ENCODE results near the gene MCTP1. TPM values are rescaled to one million over a fixed set of nuclear protein-coding genes. Genes with fewer than 3 reads are reported as not detected.
"Not testable (repeated sequence)": the region's sequence is repeated elsewhere in the genome, so short reads cannot be mapped to it uniquely, and the experiment has no call there.

MCTP1 gene
- total RNA-seq, 1 donor, result 5.8 TPM

DNA sequence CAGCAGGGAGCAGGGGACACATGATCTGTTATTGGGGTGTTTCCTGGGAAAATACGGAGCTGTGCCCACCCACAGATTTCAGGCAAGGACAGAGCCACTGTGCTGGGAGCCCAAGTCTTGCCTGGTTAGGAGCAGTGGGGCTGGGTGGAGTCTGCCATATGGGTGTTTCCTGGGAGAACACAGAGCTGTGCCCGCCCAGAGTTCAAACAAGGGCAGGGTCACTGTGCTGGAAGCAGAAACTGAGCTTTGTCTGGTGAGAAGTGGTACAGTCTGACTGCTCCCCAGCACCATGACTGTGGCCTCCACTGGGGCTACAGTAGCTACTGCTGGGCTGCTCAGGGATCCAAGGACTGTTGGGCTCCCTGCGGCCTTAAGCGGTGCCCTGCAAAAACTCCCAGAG is 135.5 kb downstream of the MCTP1 start:
- TF ChIP-seq, protein P1, sequence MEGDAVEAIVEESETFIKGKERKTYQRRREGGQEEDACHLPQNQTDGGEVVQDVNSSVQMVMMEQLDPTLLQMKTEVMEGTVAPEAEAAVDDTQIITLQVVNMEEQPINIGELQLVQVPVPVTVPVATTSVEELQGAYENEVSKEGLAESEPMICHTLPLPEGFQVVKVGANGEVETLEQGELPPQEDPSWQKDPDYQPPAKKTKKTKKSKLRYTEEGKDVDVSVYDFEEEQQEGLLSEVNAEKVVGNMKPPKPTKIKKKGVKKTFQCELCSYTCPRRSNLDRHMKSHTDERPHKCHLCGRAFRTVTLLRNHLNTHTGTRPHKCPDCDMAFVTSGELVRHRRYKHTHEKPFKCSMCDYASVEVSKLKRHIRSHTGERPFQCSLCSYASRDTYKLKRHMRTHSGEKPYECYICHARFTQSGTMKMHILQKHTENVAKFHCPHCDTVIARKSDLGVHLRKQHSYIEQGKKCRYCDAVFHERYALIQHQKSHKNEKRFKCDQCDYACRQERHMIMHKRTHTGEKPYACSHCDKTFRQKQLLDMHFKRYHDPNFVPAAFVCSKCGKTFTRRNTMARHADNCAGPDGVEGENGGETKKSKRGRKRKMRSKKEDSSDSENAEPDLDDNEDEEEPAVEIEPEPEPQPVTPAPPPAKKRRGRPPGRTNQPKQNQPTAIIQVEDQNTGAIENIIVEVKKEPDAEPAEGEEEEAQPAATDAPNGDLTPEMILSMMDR (IDR thresholded peaks at IDR 0.05; ENCODE audit: extremely low read depth, low read depth, low read length), result no peak
- H3K27ac ChIP-seq (ENCODE audit: low read depth, low read length), result no peak overlapping the region
- no peak for DNase-seq (ENCODE audit: insufficient read length, low spot score, missing footprints)
- no peaks in the 10 kb centered on the region for H3K4me1 ChIP-seq (ENCODE audit: insufficient read depth, low read length)
- H3K27me3 ChIP-seq (ENCODE audit: insufficient read depth, low read length), result no peaks in the 10 kb centered on the region
- no peaks in the 10 kb centered on the region for H4K20me1 ChIP-seq (ENCODE audit: insufficient read depth, low read length)
- no peak overlapping the region for H3K4me2 ChIP-seq (ENCODE audit: insufficient read depth, low read length)
- no peaks in the 10 kb centered on the region for H3K79me2 ChIP-seq (ENCODE audit: insufficient read depth, low read length)
- H3K4me3 ChIP-seq (ENCODE audit: insufficient read depth, low read length), result no peak overlapping the region
- H2AFZ ChIP-seq (ENCODE audit: low read length), result no peak overlapping the region
- H3K9me3 ChIP-seq (ENCODE audit: low read depth, low read length), result peaks cover 8% of the 10 kb centered on the region
- no peaks in the 10 kb centered on the region for H3K36me3 ChIP-seq (ENCODE audit: insufficient read depth, low read length)

DNA sequence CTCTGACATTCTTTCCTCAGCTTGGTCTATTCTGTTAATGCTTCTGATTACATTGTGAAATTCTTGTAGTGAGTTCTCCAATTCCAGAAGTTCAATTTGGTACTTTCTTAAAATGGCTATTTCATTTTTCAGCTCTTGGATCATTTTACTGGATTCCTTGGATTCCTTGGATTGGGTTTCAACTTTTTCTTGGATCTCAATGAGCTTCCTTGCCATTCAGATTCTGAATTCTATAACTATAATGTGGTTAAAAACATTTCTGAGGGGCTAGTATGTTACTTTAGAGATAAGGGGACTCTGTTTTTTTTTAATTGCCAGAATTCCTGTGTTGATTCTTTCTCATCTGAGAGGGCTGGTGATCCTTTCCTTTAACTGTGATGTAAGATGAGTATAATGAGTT is 136.4 kb downstream of the MCTP1 start:
- Histone ChIP-seq H3K4me2 (ENCODE audit: insufficient read depth, low read length) (no peak overlapping the region), H4K20me1 (ENCODE audit: insufficient read depth, low read length) (no peaks in the 10 kb centered on the region), H3K9me3 (ENCODE audit: low read depth, low read length) (peaks cover 8% of the 10 kb centered on the region), H3K4me3 (ENCODE audit: insufficient read depth, low read length) (no peak overlapping the region), H2AFZ (ENCODE audit: low read length) (no peak overlapping the region), H3K79me2 (ENCODE audit: insufficient read depth, low read length) (no peaks in the 10 kb centered on the region), H3K36me3 (ENCODE audit: insufficient read depth, low read length) (no peaks in the 10 kb centered on the region), H3K27ac (ENCODE audit: low read depth, low read length) (no peak overlapping the region), H3K4me1 (ENCODE audit: insufficient read depth, low read length) (no peaks in the 10 kb centered on the region), H3K27me3 (ENCODE audit: insufficient read depth, low read length) (no peaks in the 10 kb centered on the region)
- DNase-seq (ENCODE audit: insufficient read length, low spot score, missing footprints), result peak; percentile 47
- TF ChIP-seq, protein P1 (IDR thresholded peaks at IDR 0.05; ENCODE audit: extremely low read depth, low read depth, low read length), result no peak

DNA sequence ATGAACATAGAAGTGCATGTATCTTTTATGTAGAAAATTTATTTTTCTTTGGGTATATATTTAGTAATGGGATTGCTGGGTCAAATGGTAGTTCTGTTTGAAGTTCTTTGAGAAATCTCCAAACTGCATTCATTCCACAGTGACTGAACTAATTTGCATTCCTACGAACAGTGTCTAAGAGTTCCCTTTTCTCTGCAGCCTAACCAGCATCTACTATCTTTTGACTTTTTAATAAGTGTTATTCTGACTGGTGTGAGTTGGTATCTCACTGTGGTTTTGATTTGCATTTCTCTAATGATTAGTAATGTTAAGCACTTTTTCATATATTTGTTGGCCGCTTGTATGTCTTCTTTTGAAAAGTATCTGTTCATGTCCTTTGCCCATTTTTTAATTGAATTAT is 141.0 kb downstream of the MCTP1 start:
- H3K4me3 ChIP-seq (ENCODE audit: insufficient read depth, low read length); DNase-seq (ENCODE audit: insufficient read length, low spot score, missing footprints); H3K27ac ChIP-seq (ENCODE audit: low read depth, low read length); H3K4me2 ChIP-seq (ENCODE audit: insufficient read depth, low read length); H3K79me2 ChIP-seq (ENCODE audit: insufficient read depth, low read length); H3K36me3 ChIP-seq (ENCODE audit: insufficient read depth, low read length); H3K4me1 ChIP-seq (ENCODE audit: insufficient read depth, low read length); H3K9me3 ChIP-seq (ENCODE audit: low read depth, low read length); H3K27me3 ChIP-seq (ENCODE audit: insufficient read depth, low read length); H4K20me1 ChIP-seq (ENCODE audit: insufficient read depth, low read length); H2AFZ ChIP-seq (ENCODE audit: low read length): not testable (repeated sequence)

DNA sequence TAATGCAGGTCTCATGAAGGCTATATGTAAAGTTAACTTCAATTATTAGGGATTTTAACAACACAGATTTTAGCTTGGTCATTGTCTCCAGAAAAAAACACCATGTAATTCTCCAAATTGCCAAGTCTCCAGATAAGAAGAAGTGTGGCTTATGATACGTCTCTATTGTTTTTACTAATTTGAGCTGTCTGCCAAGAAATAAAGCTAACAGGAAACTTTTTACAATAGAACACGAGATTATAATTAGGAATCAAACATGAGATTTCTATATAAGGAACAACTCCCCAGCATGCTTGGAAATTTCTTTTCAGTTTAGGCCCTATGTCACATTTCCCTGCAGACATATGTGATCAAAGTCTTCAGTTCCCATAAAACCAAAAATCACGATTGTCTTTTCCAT is 142.7 kb downstream of the MCTP1 start:
- H3K27me3 ChIP-seq (ENCODE audit: insufficient read depth, low read length), result peaks cover 8% of the 10 kb centered on the region
- no peaks in the 10 kb centered on the region for H3K79me2 ChIP-seq (ENCODE audit: insufficient read depth, low read length)
- H2AFZ ChIP-seq (ENCODE audit: low read length), result no peak overlapping the region
- H3K27ac ChIP-seq (ENCODE audit: low read depth, low read length), result no peak overlapping the region
- no peak overlapping the region for H3K4me2 ChIP-seq (ENCODE audit: insufficient read depth, low read length)
- TF ChIP-seq, protein P1 (IDR thresholded peaks at IDR 0.05; ENCODE audit: extremely low read depth, low read depth, low read length), result no peak
- no peaks in the 10 kb centered on the region for H3K36me3 ChIP-seq (ENCODE audit: insufficient read depth, low read length)
- H3K4me1 ChIP-seq (ENCODE audit: insufficient read depth, low read length), result no peaks in the 10 kb centered on the region
- DNase-seq (ENCODE audit: insufficient read length, low spot score, missing footprints), result peak; percentile 34
- H4K20me1 ChIP-seq (ENCODE audit: insufficient read depth, low read length), result no peaks in the 10 kb centered on the region
- no peak overlapping the region for H3K4me3 ChIP-seq (ENCODE audit: insufficient read depth, low read length)
- no peaks in the 10 kb centered on the region for H3K9me3 ChIP-seq (ENCODE audit: low read depth, low read length)

All from osteoblast (primary cell).